Adipose tissue (tissue), 3 donors: ENCODE results near the gene C11orf54. TPM values are rescaled to one million over a fixed set of nuclear protein-coding genes. Genes with fewer than 3 reads are reported as not detected.
A peak's percentile ranks its signal among the peaks of the same experiment; 100 is the strongest.

Experiments used
- H3K27ac ChIP-seq: one replicate; pipeline ENCODE4 v1.5.1; 2013; ENCODE audit warnings: low read depth, low read length
- WGBS, 3 donors: extraction: QIAGEN DNeasy Blood & Tissue Kit; methylation state at CpG; one replicate each; pipeline ENCODE4 v1.1.7; 2013; 5-methylcytosine and 5-hydroxymethylcytosine counted together
- polyA plus RNA-seq, 3 donors: library from polyadenylated mRNA; stranded (reverse); fragments of 200-250 nt; gene quantifications; one replicate each; pipeline ENCODE4 v1.2.3, GENCODE V29; 2013
- donor health status: healthy with polysubstance abuse.
- donor health status: Bipolar disorder and iron deficiency.
- donor health status: healthy.

Gene C11orf54
- polyA plus RNA-seq, result 10 to 100 TPM; 15.6 to 25.9 (median 17.6) TPM

GRCh38 chr11:93741094-93741881 lies at the start of gene C11orf54, which contains the start of gene TAF1D:
Gene C11orf54, plus strand, starts transcription at chr11:93741672. Its CDS starts 5,722 bp downstream, at chr11:93747394.
Gene TAF1D, minus strand, starts transcription at chr11:93741495. Its CDS starts 2,191 bp downstream, at chr11:93739304.
- H3K27ac ChIP-seq, result peak within 1 kb of the TSS; percentile 85
- WGBS, 3 donors, result 0 to 1% (median 0%) methylated on average over 65 of the region's 65 CpGs

- H3K27ac ChIP-seq, result no peak overlapping the region
- 85 to 97% (median 94%) methylated on average over 2 of the region's 2 CpGs for WGBS, 3 donors
Measured at GRCh38 chr11:93694109-93694508, 47.4 kb upstream of the C11orf54 start.

GRCh38 chr11:93694557-93694956 lies 46.9 kb upstream of the C11orf54 start:
- no peak overlapping the region for H3K27ac ChIP-seq

GRCh38 chr11:93697611-93698010 lies 43.9 kb upstream of the C11orf54 start:
- WGBS, 3 donors, result 95 to 98% (median 98%) methylated on average over 4 of the region's 4 CpGs
- no peak overlapping the region for H3K27ac ChIP-seq

GRCh38 chr11:93700830-93701229 lies 40.6 kb upstream of the C11orf54 start:
- no peak overlapping the region for H3K27ac ChIP-seq
- WGBS, 3 donors, result 86 to 96% (median 95%) methylated on average over 3 of the region's 3 CpGs

- H3K27ac ChIP-seq, result no peak overlapping the region
- 93 to 100% (median 100%) methylated on average over 2 of the region's 2 CpGs for WGBS, 3 donors
Measured at GRCh38 chr11:93704237-93704636, 37.2 kb upstream of the C11orf54 start.

GRCh38 chr11:93710239-93710638 lies 31.2 kb upstream of the C11orf54 start:
- no peak overlapping the region for H3K27ac ChIP-seq
- 95 to 98% (median 97%) methylated on average over 1 of the region's 1 CpG for WGBS, 3 donors

GRCh38 chr11:93712678-93713077 lies 28.8 kb upstream of the C11orf54 start:
- H3K27ac ChIP-seq, result no peak overlapping the region

- 85 to 96% (median 87%) methylated on average over 4 of the region's 4 CpGs for WGBS, 3 donors
- no peak overlapping the region for H3K27ac ChIP-seq
Measured at GRCh38 chr11:93715797-93716396, 25.6 kb upstream of the C11orf54 start.

GRCh38 chr11:93717501-93717900 lies 24.0 kb upstream of the C11orf54 start:
- H3K27ac ChIP-seq, result no peak overlapping the region
- 92 to 100% (median 98%) methylated on average over 1 of the region's 1 CpG for WGBS, 3 donors

- 54 to 87% (median 59%) methylated on average over 4 of the region's 4 CpGs for WGBS, 3 donors
- no peak overlapping the region for H3K27ac ChIP-seq
Measured at GRCh38 chr11:93718057-93718563, 23.4 kb upstream of the C11orf54 start.

- 88 to 90% (median 89%) methylated on average over 4 of the region's 4 CpGs for WGBS, 3 donors
- H3K27ac ChIP-seq, result no peak overlapping the region
Measured at GRCh38 chr11:93719310-93719709, 22.2 kb upstream of the C11orf54 start.

GRCh38 chr11:93720522-93720921 lies 20.9 kb upstream of the C11orf54 start:
- WGBS, 3 donors, result 96 to 98% (median 97%) methylated on average over 7 of the region's 7 CpGs

GRCh38 chr11:93724089-93724488 lies 17.4 kb upstream of the C11orf54 start:
- H3K27ac ChIP-seq, result no peak overlapping the region
- 96 to 98% (median 97%) methylated on average over 1 of the region's 1 CpG for WGBS, 3 donors

More at GRCh38 chr11:93720522-93720921, 20.9 kb upstream of the C11orf54 start:
- no peak overlapping the region for H3K27ac ChIP-seq

GRCh38 chr11:93727985-93728791 lies 13.3 kb upstream of the C11orf54 start:
- H3K27ac ChIP-seq, result no peak overlapping the region
- 56 to 59% (median 59%) methylated on average over 4 of the region's 4 CpGs for WGBS, 3 donors

- H3K27ac ChIP-seq, result no peak overlapping the region
- 94 to 99% (median 98%) methylated on average over 2 of the region's 2 CpGs for WGBS, 3 donors
Measured at GRCh38 chr11:93728792-93729128, 12.7 kb upstream of the C11orf54 start.

- WGBS, 3 donors, result 94 to 98% (median 96%) methylated on average over 5 of the region's 5 CpGs
- H3K27ac ChIP-seq, result no peak overlapping the region
Measured at GRCh38 chr11:93729129-93729616, 12.3 kb upstream of the C11orf54 start.

- WGBS, 3 donors, result 84 to 89% (median 88%) methylated on average over 5 of the region's 5 CpGs
- no peak overlapping the region for H3K27ac ChIP-seq
Measured at GRCh38 chr11:93730108-93731107, 11.1 kb upstream of the C11orf54 start.
